ENCODE measurements around the gene UBA52. TPM values are rescaled to one million over a fixed set of nuclear protein-coding genes. Genes with fewer than 3 reads are reported as not detected.

The UBA52 gene
- total and polyA plus RNA-seq, 10 of the 15 experiments (the other 5 are each of a cell fraction or from before 2014, with no cell fraction given): 1,131 to 2,392 (median 1,645) TPM

GRCh38 chr19:18537431-18537830 lies 34.2 kb upstream of the UBA52 start:
- ChIA-PET POLR2A (no interaction called here), RAD21 (ENCODE audit: unreplicated experiment) (no interaction called here)
- FAIRE-seq: no peak

DNA sequence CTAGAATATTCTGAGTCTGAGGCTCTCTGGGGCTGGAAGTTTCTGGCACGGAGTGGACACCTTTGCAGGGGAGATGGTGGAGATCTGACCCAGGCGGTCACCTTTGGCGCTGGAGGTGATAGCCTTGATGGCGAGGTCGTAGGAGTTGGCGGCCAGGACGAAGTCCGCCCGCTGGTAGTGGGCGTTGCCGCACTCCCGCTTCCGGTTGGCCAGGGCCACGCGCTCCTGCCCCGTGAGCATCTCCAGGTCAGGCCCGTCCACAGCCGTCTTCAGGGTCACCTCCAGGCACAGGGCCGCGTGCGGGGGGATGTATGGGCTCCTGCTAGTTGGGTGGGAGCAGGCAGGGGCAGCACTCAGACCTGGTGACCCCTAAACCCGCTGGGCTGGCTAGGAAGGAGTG lies 33.5 kb upstream of the UBA52 start:
- FAIRE-seq: no peak
- 98% methylated on average over 19 of the region's 22 CpGs for WGBS (ENCODE audit: insufficient coverage, insufficient replicate concordance, low lambda C conversion rate, missing lambda C conversion rate)
- no peak overlapping the region for H3K27ac ChIP-seq (ENCODE audit: control insufficient read depth, insufficient read depth)
- H3K4me1 ChIP-seq (ENCODE audit: control insufficient read depth, insufficient read depth, low read length): peaks cover 10% of the 10 kb centered on the region
- SMC1A ChIA-PET (ENCODE audit: uncharacterized antibody, unreplicated experiment): no interaction called here
- H3K9me3 ChIP-seq (replicated peaks; ENCODE audit: control insufficient read depth, insufficient read depth, low read length): no peaks in the 10 kb centered on the region
- ATAC-seq: no peak
- no peak for DNase-seq (ENCODE audit: low read depth, low spot score)
- peaks cover 6 to 31% of the 10 kb centered on the region in 2 experiments; a peak in 3 of 4 replicates for H3K36me3 ChIP-seq (ENCODE audit: control insufficient read depth in 2 of 2, insufficient read depth in 2 of 2, low read length in 1 of 2)
- RAD21 ChIA-PET (ENCODE audit: unreplicated experiment): no interaction called here
- POLR2A ChIA-PET: interaction anchor here (1.3 kb wide), 1 partner anchor 15 kb away, joined by 3 read pairs; no protein-coding TSS in a partner anchor
- H4K20me1 ChIP-seq (ENCODE audit: control insufficient read depth, insufficient read depth): no peaks in the 10 kb centered on the region
- in situ Hi-C loops (cut with MboI) (no loop called here), intact Hi-C loops (cut with micrococcal nuclease; ENCODE audit: unreplicated experiment) (no loop called here)
- no peak overlapping the region for H3K4me3 ChIP-seq
- H3K4me2 ChIP-seq (ENCODE audit: control insufficient read depth, insufficient read depth): no peak overlapping the region
- peaks cover 14% of the 10 kb centered on the region for H3K79me2 ChIP-seq (ENCODE audit: control insufficient read depth, insufficient read depth, low read length)
- no peaks in the 10 kb centered on the region for H3K27me3 ChIP-seq (replicated peaks in 1 of 2; ENCODE audit: control insufficient read depth in 2 of 2, insufficient read depth in 2 of 2, low read length in 1 of 2)
- TF ChIP-seq NRF1 (conservative IDR thresholded peaks at IDR 0.05; ENCODE audit: low read depth, low read length) (no peak), MTA2 (IDR thresholded peaks at IDR 0.05; ENCODE audit: low read depth) (no peak)
- BruUV-seq (replicated peaks): no TSS peak
- H2AFZ ChIP-seq (ENCODE audit: control insufficient read depth, low read depth, low read length): no peak overlapping the region
- CTCF ChIA-PET: no interaction called here
- H3K9ac ChIP-seq (ENCODE audit: control insufficient read depth, insufficient read depth, low read length): no peak overlapping the region

More at GRCh38 chr19:18537431-18537830, 34.2 kb upstream of the UBA52 start:
- no TSS peak for BruUV-seq (replicated peaks)
- in situ Hi-C loops (cut with MboI): no loop called here
- Histone ChIP-seq H3K4me1 (ENCODE audit: control insufficient read depth, insufficient read depth, low read length) (peaks cover 8% of the 10 kb centered on the region), H3K9me3 (replicated peaks; ENCODE audit: control insufficient read depth, insufficient read depth, low read length) (no peaks in the 10 kb centered on the region), H3K4me3 (no peak overlapping the region), H3K27ac (ENCODE audit: control insufficient read depth, insufficient read depth) (no peak overlapping the region), H3K36me3 (ENCODE audit: control insufficient read depth in 2 of 2, insufficient read depth in 2 of 2, low read length in 1 of 2) (peaks cover 8 to 31% of the 10 kb centered on the region in 2 experiments; a peak in 3 of 4 replicates), H3K9ac (ENCODE audit: control insufficient read depth, insufficient read depth, low read length) (no peak overlapping the region), H3K4me2 (ENCODE audit: control insufficient read depth, insufficient read depth) (no peak overlapping the region), H4K20me1 (ENCODE audit: control insufficient read depth, insufficient read depth) (no peaks in the 10 kb centered on the region), H3K79me2 (ENCODE audit: control insufficient read depth, insufficient read depth, low read length) (peaks cover 9% of the 10 kb centered on the region), H3K27me3 (replicated peaks in 1 of 2; ENCODE audit: control insufficient read depth in 2 of 2, insufficient read depth in 2 of 2, low read length in 1 of 2) (no peaks in the 10 kb centered on the region), H2AFZ (ENCODE audit: control insufficient read depth, low read depth, low read length) (no peak overlapping the region)
- DNase-seq (ENCODE audit: low read depth, low spot score): no peak
- no peak for ATAC-seq
- 96% methylated on average over 17 of the region's 17 CpGs for WGBS (ENCODE audit: insufficient coverage, insufficient replicate concordance, low lambda C conversion rate, missing lambda C conversion rate)
- ChIA-PET SMC1A (ENCODE audit: uncharacterized antibody, unreplicated experiment) (no interaction called here), CTCF (no interaction called here)
- TF ChIP-seq POLR2A (IDR thresholded peaks at IDR 0.05; ENCODE audit: low read depth, low read length) (peak; percentile 36), MEF2B (IDR thresholded peaks at IDR 0.05; ENCODE audit: partially characterized antibody, poor library complexity, severe bottlenecking) (no peak)
- intact Hi-C loops (cut with micrococcal nuclease; ENCODE audit: unreplicated experiment): no loop called here
